Measurements from ENCODE around the gene LMNA.

GRCh38 chr1:156090138-156090839 is 24.2 kb upstream of the LMNA start:
- no peak for TF ChIP-seq SP1 (IDR thresholded peaks at IDR 0.05)
- no peak for TF ChIP-seq BHLHE40 (IDR thresholded peaks at IDR 0.05; ENCODE audit: borderline replicate concordance)
- TF ChIP-seq ELF4 (IDR thresholded peaks at IDR 0.05): no peak
